Uterus (tissue), 4 donors: Measurements from ENCODE around the gene RNF141. TPM values are rescaled to one million over a fixed set of nuclear protein-coding genes. Genes with fewer than 3 reads are reported as not detected.

Experiments used
- DNase-seq, 2 donors: peaks; one replicate each; pipeline ENCODE4 v3.0.0-alpha.2; 2019 to 2020
- H3K27ac ChIP-seq, 2 donors: fragments of 200-600 bp; sonication (generic); 1 replicate in 1 of 2; 2 replicates in 1 of 2; pipeline ENCODE4 v1.5.1; 2016 to 2018
- H3K27me3 ChIP-seq, 2 donors: fragments of 200-600 bp; sonication (generic); one replicate each; pipeline ENCODE4 v1.5.1; 2018 to 2019; ENCODE audit warnings: control low read depth in 1 of 2
- H3K36me3 ChIP-seq, 2 donors: fragments of 200-600 bp; sonication (generic); one replicate each; pipeline ENCODE4 v1.5.1; 2019; ENCODE audit warnings: control low read depth in 1 of 2
- H3K4me1 ChIP-seq, 2 donors: fragments of 200-600 bp; sonication (generic); one replicate each; pipeline ENCODE4 v1.5.1; 2018 to 2019; ENCODE audit warnings: control low read depth in 1 of 2
- H3K4me3 ChIP-seq, 2 donors: fragments of 200-600 bp; sonication (generic); 1 replicate in 1 of 2; 2 replicates in 1 of 2; pipeline ENCODE4 v1.5.1; 2018 to 2019; ENCODE audit warnings: mild to moderate bottlenecking in 1 of 2
- H3K9me3 ChIP-seq, 2 donors: fragments of 200-600 bp; sonication (generic); one replicate each; pipeline ENCODE4 v1.5.1; 2019; ENCODE audit warnings: control low read depth in 1 of 2
- POLR2A ChIP-seq, 2 donors: fragments of 450-650 bp; IDR thresholded peaks; one replicate each; pipeline ENCODE4 v1.6.1; 2016; ENCODE audit warnings: antibody characterized with exemption in 2 of 2, mild to moderate bottlenecking in 1 of 2, moderate library complexity in 1 of 2
- intact Hi-C: fragments of 100-400 bp; cut with DNase I; formaldehyde crosslinking; loops from one replicate; pipeline ENCODE4 v1.15.1; 2023; ENCODE audit warnings: low total_unique reads
- total RNA-seq, 4 donors: library from RNA; depleted of rRNA in 3 of 4; stranded (reverse); fragments of >200 nt in 3 of 4; gene quantifications; one replicate each; pipeline versions ENCODE4 v1.1.0 to v1.2.4, GENCODE V29; 2014 to 2023
- TF ChIP-seq, protein P1 (sequence below), 4 experiments: fragments of 200-600 bp in 2 of 4; fragments of 450-650 bp in 2 of 4; sonication (generic) in 2 of 4; IDR thresholded peaks; one replicate each; pipeline ENCODE4 v1.5.1; 2016 to 2019; ENCODE audit warnings: antibody characterized with exemption in 4 of 4, mild to moderate bottlenecking in 2 of 4, moderate library complexity in 1 of 4
- donor health status: DM: yes; HTN: yes; CAD: no.

RNF141 gene
- total RNA-seq, 4 donors from 2014 or later = 19.7 to 49.7 (median 25.2) TPM

DNA sequence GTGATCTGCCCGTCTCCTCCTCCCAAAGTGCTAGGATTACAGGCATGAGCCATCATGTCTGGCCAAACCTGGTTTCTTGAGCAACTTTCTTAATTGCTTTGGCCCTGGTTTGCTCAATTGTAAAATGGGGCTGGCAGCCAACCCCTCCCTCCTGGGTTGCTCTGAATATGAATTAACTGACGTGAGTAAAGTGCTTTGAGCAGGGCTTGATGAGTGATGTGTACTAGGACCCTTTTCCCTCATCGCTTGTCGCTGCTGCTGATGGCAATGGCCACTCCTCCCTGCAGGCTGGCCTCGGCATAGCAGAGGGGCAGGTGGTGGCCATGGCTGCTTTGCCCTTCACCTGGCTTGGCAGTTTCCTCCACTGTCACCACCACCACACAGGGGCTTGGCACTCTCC, 41.5 kb downstream of the RNF141 start:
- Histone ChIP-seq H3K9me3 (no peaks in the 10 kb centered on the region), H3K4me1 (no peaks in the 10 kb centered on the region), H3K27ac (no peak overlapping the region), H3K36me3 (no peaks in the 10 kb centered on the region), H3K27me3 (no peaks in the 10 kb centered on the region), H3K4me3 (no peak overlapping the region)
- TF ChIP-seq, protein P1, sequence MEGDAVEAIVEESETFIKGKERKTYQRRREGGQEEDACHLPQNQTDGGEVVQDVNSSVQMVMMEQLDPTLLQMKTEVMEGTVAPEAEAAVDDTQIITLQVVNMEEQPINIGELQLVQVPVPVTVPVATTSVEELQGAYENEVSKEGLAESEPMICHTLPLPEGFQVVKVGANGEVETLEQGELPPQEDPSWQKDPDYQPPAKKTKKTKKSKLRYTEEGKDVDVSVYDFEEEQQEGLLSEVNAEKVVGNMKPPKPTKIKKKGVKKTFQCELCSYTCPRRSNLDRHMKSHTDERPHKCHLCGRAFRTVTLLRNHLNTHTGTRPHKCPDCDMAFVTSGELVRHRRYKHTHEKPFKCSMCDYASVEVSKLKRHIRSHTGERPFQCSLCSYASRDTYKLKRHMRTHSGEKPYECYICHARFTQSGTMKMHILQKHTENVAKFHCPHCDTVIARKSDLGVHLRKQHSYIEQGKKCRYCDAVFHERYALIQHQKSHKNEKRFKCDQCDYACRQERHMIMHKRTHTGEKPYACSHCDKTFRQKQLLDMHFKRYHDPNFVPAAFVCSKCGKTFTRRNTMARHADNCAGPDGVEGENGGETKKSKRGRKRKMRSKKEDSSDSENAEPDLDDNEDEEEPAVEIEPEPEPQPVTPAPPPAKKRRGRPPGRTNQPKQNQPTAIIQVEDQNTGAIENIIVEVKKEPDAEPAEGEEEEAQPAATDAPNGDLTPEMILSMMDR (IDR thresholded peaks at IDR 0.05) = no peak
- TF ChIP-seq POLR2A (IDR thresholded peaks at IDR 0.05) = no peak
- DNase-seq = no peak
- intact Hi-C loops = no loop called here

DNA sequence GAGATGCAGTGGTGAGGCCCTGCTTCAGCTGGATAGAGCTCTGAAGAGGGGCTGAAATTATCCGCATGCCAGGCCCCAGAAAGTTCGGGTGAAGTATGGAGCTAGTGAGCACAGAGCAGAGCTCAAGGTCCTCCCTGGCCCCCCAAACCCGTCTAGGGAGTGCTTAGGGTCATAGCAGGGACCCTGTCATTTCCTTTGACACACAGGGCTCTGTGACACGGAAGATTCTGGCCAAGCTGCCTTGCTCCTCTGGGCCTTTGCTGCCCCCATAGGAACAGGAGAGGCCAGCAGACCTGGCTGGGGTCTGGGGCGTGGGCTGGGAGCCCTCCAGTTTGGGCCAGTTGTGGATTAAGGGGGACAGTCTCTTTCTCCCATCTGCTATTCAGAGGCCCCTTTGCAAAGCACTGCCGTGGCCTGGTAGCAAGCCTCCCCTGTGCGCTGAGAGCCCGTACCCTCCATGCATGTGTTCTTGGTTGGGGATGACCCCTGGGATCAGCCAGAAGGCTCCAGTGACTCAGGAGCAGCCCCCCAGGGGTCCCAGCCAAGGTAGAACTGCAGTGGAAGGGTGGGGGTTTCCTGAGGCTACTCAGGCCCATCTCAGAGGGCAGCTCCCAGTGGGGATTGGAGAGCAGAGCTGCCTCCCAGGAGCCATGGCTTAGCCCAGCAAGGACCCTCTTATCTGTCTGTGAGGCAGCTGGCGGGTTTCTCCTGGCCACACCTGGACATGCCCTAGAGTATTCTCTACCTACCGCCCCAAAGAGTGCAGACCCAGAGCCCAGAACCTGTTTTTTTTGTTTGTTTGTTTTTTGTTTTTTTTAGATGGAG, 42.3 kb downstream of the RNF141 start:
- H3K27ac ChIP-seq = no peak overlapping the region
- no peak overlapping the region for H3K4me3 ChIP-seq
- no peak for DNase-seq
- H3K27me3 ChIP-seq = no peaks in the 10 kb centered on the region
- H3K9me3 ChIP-seq = no peaks in the 10 kb centered on the region
- no peaks in the 10 kb centered on the region for H3K4me1 ChIP-seq
- no peak for TF ChIP-seq POLR2A (IDR thresholded peaks at IDR 0.05)
- TF ChIP-seq, protein P1 (IDR thresholded peaks at IDR 0.05) = no peak
- H3K36me3 ChIP-seq = no peaks in the 10 kb centered on the region
- intact Hi-C loops = no loop called here

DNA sequence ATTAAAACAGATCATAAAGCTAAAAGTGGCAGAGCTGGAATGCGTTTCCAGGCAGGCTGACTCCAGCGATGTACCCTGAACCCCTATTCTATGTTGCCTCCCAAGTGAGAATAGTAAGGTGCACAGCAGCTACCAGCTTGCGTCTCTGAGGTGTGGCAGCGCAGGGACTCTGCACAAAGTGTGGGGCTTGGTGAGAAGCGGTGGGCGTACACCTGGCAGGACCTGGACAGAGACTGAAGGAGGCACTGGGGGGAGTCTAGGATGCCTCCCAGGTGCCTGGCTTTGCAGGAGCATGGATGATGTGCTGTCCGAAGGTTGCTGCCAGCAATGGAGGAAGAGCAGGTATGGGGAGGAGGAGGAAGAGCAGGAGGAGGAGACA, 43.0 kb downstream of the RNF141 start:
- Histone ChIP-seq H3K4me1 (no peaks in the 10 kb centered on the region), H3K27ac (no peak overlapping the region), H3K36me3 (no peaks in the 10 kb centered on the region), H3K27me3 (no peaks in the 10 kb centered on the region), H3K4me3 (no peak overlapping the region), H3K9me3 (no peaks in the 10 kb centered on the region)
- intact Hi-C loops = no loop called here
- TF ChIP-seq, protein P1 (IDR thresholded peaks at IDR 0.05) = no peak
- TF ChIP-seq POLR2A (IDR thresholded peaks at IDR 0.05) = no peak
- DNase-seq = no peak

DNA sequence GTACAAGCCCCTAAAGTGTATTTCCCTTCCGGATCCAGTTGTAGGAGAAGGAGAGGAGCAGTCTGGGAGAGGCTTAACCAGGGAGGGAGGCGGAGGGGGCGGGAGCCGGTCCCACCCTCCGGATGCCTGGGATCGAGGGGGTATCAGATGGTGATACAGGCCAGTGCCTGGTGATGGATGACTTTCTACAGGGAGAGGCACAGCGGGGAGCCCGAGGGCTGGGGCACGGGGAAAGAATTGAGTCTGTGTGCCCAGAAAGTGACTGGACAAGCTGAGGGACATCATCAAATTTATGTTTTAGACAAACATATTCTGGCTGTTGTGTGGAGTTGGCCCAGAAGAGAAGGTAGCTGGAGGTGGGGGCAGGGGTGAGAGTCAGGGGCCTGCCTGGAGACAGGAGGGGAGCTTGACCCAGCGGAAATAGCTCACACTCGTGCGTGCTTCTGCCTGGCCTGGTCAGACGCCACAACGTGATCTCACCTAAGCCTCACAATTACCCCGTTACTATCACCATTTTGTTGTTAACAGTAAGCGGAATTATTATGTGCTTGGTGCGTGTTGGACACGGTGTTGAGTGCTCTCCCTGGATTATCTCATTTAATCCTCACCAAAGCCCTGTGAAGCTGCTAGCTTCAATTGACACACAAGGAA, 43.5 kb downstream of the RNF141 start:
- Histone ChIP-seq H3K27ac (no peak overlapping the region), H3K9me3 (no peaks in the 10 kb centered on the region), H3K4me1 (no peaks in the 10 kb centered on the region), H3K27me3 (no peaks in the 10 kb centered on the region), H3K36me3 (no peaks in the 10 kb centered on the region), H3K4me3 (no peak overlapping the region)
- TF ChIP-seq, protein P1 (IDR thresholded peaks at IDR 0.05) = no peak
- TF ChIP-seq POLR2A (IDR thresholded peaks at IDR 0.05) = no peak
- intact Hi-C loops = no loop called here
- no peak for DNase-seq

DNA sequence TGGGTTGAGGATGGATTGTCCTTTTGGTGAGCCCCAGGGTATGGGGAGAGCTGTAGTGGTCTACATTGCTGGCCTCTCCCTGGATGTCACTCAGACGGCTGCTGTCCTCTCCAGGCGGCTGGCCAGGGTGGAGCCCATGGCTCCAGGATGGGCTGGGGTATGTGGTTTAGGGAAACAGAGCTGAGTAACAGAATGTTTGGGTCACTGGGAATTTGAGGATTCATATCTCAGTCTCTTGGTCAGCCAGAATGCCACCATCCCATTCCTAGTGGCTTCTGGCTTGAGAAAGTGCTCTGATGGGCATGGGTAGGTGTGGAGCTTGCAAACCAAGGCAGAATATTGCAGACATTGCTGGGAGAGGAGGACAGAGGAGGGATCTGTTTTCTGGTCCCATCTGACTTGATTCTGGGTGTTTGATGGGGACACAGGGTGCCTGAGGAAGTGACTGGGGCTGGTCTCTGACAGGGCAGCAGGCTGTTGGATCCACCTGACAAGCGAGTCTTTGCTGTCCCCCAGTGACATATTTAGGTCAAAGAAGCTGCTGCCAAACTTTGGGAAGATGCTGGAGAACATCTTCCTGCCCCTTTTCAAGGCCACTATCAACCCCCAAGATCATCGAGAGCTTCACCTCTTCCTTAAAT, 44.6 kb downstream of the RNF141 start:
- Histone ChIP-seq H3K4me1 (no peaks in the 10 kb centered on the region), H3K27ac (no peak overlapping the region), H3K9me3 (no peaks in the 10 kb centered on the region), H3K4me3 (no peak overlapping the region), H3K27me3 (no peaks in the 10 kb centered on the region), H3K36me3 (no peaks in the 10 kb centered on the region)
- no peak for DNase-seq
- TF ChIP-seq, protein P1 (IDR thresholded peaks at IDR 0.05) = no peak
- no peak for TF ChIP-seq POLR2A (IDR thresholded peaks at IDR 0.05)
- intact Hi-C loops = no loop called here
